Nephron (organoid): ENCODE measurements around the gene GIMAP6.

ENCODE experiments used
- H3K27ac Mint-ChIP-seq, 3 experiments: 2 replicates each; pipeline ENCODE4 v1.8.0; 2020; ENCODE audit warnings: mixed read lengths in 3 of 3, mild to moderate bottlenecking in 2 of 3, moderate library complexity in 1 of 3
- H3K27me3 Mint-ChIP-seq: 2 replicates; pipeline ENCODE4 v1.8.0; 2021; ENCODE audit warnings: low read depth, mild to moderate bottlenecking, moderate library complexity, mixed read lengths
- H3K36me3 Mint-ChIP-seq: 2 replicates; pipeline ENCODE4 v1.8.0; 2020; ENCODE audit warnings: low read depth, mixed read lengths
- H3K4me1 Mint-ChIP-seq: 2 replicates; pipeline ENCODE4 v1.8.0; 2020; ENCODE audit warnings: mixed read lengths
- H3K4me3 Mint-ChIP-seq, 3 experiments: 2 replicates each; pipeline ENCODE4 v1.8.0; 2020; ENCODE audit warnings: mild to moderate bottlenecking in 3 of 3, mixed read lengths in 3 of 3, moderate library complexity in 2 of 3
- H3K9me3 Mint-ChIP-seq: 2 replicates; pipeline ENCODE4 v1.8.0; 2020; ENCODE audit warnings: mixed read lengths
- TF ChIP-seq, protein P1 (sequence below), 3 experiments: fragments of 200-600 bp; sonication (generic); IDR thresholded peaks; one replicate each; pipeline ENCODE4 v1.5.0; 2021; ENCODE audit warnings: antibody characterized with exemption in 3 of 3; ENCODE audit not compliant: unreplicated experiment in 3 of 3

Gene GIMAP6

DNA sequence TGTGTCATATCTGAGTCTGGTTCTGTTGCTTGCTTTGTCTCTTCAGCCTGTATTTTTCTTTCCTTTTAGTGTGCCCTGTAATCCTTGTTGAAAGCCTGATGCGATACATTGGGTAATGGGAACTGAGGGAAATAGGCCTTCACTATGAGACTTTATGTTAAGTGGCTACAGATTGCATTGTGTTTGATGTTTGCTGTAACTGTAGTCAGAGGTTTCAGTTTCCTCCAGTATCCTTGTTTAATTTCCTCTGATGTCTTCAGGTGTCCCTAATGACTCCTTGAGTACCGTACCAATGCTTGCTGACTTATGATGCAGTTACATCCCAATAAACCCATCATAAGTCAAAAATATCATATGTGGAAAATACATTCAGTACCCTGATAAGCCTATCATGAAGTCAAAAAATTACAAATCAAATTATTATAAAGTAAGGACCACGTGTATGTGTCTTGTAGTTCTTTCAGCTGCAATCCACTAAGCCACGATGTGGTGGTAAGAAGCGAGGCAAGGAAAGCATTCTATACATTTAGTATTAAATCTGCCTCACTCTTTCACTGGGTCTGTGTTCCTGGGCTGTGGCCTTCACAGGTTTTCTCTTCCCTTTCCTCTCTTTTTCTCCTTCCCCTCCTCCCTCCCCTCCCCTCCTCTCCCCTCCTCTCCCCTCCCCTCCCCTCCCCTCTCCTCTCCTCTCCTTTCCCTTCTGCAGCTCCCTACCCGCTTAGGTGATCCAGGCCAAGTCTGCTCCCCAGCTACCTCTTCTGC lies 13.3 kb upstream of the GIMAP6 start:
- no peaks in the 10 kb centered on the region for H3K27me3 Mint-ChIP-seq
- no peak overlapping the region for H3K27ac Mint-ChIP-seq
- no peak overlapping the region for H3K4me3 Mint-ChIP-seq
- H3K36me3 Mint-ChIP-seq = no peaks in the 10 kb centered on the region
- TF ChIP-seq, protein P1, sequence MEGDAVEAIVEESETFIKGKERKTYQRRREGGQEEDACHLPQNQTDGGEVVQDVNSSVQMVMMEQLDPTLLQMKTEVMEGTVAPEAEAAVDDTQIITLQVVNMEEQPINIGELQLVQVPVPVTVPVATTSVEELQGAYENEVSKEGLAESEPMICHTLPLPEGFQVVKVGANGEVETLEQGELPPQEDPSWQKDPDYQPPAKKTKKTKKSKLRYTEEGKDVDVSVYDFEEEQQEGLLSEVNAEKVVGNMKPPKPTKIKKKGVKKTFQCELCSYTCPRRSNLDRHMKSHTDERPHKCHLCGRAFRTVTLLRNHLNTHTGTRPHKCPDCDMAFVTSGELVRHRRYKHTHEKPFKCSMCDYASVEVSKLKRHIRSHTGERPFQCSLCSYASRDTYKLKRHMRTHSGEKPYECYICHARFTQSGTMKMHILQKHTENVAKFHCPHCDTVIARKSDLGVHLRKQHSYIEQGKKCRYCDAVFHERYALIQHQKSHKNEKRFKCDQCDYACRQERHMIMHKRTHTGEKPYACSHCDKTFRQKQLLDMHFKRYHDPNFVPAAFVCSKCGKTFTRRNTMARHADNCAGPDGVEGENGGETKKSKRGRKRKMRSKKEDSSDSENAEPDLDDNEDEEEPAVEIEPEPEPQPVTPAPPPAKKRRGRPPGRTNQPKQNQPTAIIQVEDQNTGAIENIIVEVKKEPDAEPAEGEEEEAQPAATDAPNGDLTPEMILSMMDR (IDR thresholded peaks at IDR 0.05; ENCODE audit: unreplicated experiment in 3 of 3) = no peak
- H3K9me3 Mint-ChIP-seq = peaks cover 23% of the 10 kb centered on the region
- H3K4me1 Mint-ChIP-seq = peaks cover 5% of the 10 kb centered on the region

GRCh38 chr7:150642926-150643325 lies 10.7 kb upstream of the GIMAP6 start:
- no peak overlapping the region for H3K27ac Mint-ChIP-seq
- H3K9me3 Mint-ChIP-seq = peaks cover 33% of the 10 kb centered on the region
- no peaks in the 10 kb centered on the region for H3K36me3 Mint-ChIP-seq
- H3K4me1 Mint-ChIP-seq = no peaks in the 10 kb centered on the region
- TF ChIP-seq, protein P1 (IDR thresholded peaks at IDR 0.05; ENCODE audit: unreplicated experiment in 3 of 3) = no peak
- no peak overlapping the region for H3K4me3 Mint-ChIP-seq
- H3K27me3 Mint-ChIP-seq = peaks cover 4% of the 10 kb centered on the region

GRCh38 chr7:150641854-150642253 lies 9.7 kb upstream of the GIMAP6 start:
- Mint-ChIP-seq H3K4me1 (no peaks in the 10 kb centered on the region), H3K9me3 (peaks cover 43% of the 10 kb centered on the region), H3K36me3 (no peaks in the 10 kb centered on the region), H3K4me3 (no peak overlapping the region), H3K27me3 (peaks cover 4% of the 10 kb centered on the region), H3K27ac (no peak overlapping the region)
- TF ChIP-seq, protein P1 (IDR thresholded peaks at IDR 0.05; ENCODE audit: unreplicated experiment in 3 of 3) = no peak

GRCh38 chr7:150633926-150634325 lies 1.7 kb upstream of the GIMAP6 start:
- Mint-ChIP-seq H3K36me3 (no peaks in the 10 kb centered on the region), H3K27ac (no peak overlapping the region), H3K4me3 (no peak overlapping the region), H3K4me1 (no peaks in the 10 kb centered on the region), H3K27me3 (peaks cover 13% of the 10 kb centered on the region), H3K9me3 (peaks cover 19% of the 10 kb centered on the region)
- TF ChIP-seq, protein P1 (IDR thresholded peaks at IDR 0.05; ENCODE audit: unreplicated experiment in 3 of 3) = no peak

GRCh38 chr7:150631084-150631826 lies 930 bp downstream of the GIMAP6 start:
- Mint-ChIP-seq H3K27me3 (peaks cover 15% of the 10 kb centered on the region), H3K27ac (no peak overlapping the region), H3K9me3 (no peaks in the 10 kb centered on the region), H3K36me3 (no peaks in the 10 kb centered on the region), H3K4me3 (no peak overlapping the region), H3K4me1 (no peaks in the 10 kb centered on the region)
- TF ChIP-seq, protein P1 (IDR thresholded peaks at IDR 0.05; ENCODE audit: unreplicated experiment in 3 of 3) = no peak
